Ovary (tissue), 3 donors: ENCODE data around the gene EPS8.

Experiments
- POLR2A ChIP-seq: fragments of 450-650 bp; IDR thresholded peaks from one replicate; pipeline ENCODE4 v1.6.1; 2017; ENCODE audit warnings: antibody characterized with exemption, mild to moderate bottlenecking, moderate library complexity
- TF ChIP-seq, protein P1 (sequence below), 3 donors: fragments of 450-650 bp in 2 of 3; fragments of 200-600 bp in 1 of 3; IDR thresholded peaks; one replicate each; pipeline versions ENCODE4 v1.5.1 to v1.8.0; 2016 to 2022; ENCODE audit warnings: antibody characterized with exemption in 3 of 3, mild to moderate bottlenecking in 1 of 3
- donor health status: DM: no; HTN: no; CAD: no.

DNA sequence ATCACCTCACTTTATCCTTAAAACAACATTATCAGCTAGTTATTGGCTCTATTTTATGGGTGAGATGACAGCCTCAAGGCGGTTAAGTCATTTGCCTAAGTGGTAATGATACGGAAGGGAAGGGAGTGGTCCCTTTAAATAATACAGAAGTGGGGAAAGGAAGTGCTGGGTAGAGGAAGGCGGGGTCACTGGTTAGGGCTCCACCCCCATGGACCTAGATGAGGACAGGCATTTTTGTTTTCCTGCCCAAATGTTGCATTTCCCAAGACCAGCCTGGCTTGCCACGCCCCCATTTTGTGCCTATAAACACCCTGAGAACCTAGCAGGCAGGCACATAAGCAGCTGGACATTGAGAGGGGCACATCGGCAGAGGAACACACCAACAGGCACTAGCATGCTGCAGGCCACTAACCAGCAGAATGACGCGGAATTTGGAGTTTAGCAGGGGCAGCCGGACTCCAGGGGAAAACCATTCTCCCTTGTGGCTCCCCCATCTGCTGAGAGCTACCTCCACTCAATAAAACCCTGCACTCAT, 100.9 kb downstream of the EPS8 start:
- TF ChIP-seq, protein P1, sequence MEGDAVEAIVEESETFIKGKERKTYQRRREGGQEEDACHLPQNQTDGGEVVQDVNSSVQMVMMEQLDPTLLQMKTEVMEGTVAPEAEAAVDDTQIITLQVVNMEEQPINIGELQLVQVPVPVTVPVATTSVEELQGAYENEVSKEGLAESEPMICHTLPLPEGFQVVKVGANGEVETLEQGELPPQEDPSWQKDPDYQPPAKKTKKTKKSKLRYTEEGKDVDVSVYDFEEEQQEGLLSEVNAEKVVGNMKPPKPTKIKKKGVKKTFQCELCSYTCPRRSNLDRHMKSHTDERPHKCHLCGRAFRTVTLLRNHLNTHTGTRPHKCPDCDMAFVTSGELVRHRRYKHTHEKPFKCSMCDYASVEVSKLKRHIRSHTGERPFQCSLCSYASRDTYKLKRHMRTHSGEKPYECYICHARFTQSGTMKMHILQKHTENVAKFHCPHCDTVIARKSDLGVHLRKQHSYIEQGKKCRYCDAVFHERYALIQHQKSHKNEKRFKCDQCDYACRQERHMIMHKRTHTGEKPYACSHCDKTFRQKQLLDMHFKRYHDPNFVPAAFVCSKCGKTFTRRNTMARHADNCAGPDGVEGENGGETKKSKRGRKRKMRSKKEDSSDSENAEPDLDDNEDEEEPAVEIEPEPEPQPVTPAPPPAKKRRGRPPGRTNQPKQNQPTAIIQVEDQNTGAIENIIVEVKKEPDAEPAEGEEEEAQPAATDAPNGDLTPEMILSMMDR (IDR thresholded peaks at IDR 0.05) = no peak
- TF ChIP-seq POLR2A = peak; percentile 39
